Activated CD8-positive, alpha-beta memory T cell treated with anti-CD3 and anti-CD28 coated beads for 1 hour (primary cell): ENCODE results near the gene RNASE3.
A peak's percentile ranks its signal among the peaks of the same experiment; 100 is the strongest.
"Not testable (repeated sequence)": the region's sequence is repeated elsewhere in the genome, so short reads cannot be mapped to it uniquely, and the experiment has no call there.

Source experiments
- DNase-seq, 2 donors: peaks; one replicate each; pipeline ENCODE4 v3.0.0-alpha.2; 2020; ENCODE audit warnings: low read depth in 1 of 2; ENCODE audit errors: extremely low read depth in 1 of 2

RNASE3 gene

DNA sequence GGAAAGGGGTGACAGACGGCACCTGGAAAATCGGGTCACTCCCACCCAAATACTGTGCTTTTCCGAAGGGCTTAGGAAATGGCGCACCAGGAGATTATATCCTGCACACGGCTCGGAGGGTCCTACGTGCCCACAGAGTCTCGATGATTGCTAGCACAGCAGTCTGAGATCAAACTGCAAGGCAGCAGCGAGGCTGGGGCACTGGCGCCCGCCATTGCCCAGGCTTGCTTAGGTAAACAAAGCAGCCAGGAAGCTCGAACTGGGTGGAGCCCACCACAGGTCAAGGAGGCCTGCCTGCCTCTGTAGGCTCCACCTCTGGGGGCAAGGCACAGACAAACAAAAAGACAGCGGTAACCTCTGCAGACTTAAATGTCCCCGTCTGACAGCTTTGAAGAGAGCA is 19.6 kb downstream of the RNASE3 start:
- DNase-seq = not testable (repeated sequence)

DNA sequence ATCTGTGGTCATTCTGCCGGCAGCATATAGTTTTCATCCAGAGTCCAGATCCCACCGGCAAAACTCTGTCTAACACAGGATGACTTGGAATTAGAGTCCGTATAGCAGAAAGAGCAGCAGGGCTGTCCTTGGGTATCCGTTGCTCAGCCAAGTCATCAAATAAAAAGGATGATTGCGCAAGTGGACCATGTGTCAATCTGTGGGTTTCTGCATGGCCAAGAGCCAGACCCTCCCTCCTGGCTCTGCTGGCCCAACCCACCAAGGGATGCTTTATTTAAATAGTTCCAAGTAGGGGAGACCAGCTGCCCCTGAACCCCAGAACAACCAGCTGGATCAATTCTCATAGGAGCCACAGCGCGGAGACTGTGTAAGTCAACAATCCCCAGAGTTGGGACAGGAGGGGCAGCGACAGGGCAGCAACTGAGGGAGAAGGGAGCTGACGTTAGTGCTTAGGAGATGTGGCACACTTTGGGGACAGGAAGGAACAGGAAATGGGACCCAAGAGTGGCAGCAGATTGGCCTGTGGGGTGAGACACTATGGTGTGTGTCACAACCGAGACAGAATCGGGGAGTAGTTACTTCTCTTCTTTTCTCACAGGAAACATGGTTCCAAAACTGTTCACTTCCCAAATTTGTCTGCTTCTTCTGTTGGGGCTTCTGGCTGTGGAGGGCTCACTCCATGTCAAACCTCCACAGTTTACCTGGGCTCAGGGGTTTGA is 28.0 kb downstream of the RNASE3 start:
- not testable (repeated sequence) for DNase-seq

DNA sequence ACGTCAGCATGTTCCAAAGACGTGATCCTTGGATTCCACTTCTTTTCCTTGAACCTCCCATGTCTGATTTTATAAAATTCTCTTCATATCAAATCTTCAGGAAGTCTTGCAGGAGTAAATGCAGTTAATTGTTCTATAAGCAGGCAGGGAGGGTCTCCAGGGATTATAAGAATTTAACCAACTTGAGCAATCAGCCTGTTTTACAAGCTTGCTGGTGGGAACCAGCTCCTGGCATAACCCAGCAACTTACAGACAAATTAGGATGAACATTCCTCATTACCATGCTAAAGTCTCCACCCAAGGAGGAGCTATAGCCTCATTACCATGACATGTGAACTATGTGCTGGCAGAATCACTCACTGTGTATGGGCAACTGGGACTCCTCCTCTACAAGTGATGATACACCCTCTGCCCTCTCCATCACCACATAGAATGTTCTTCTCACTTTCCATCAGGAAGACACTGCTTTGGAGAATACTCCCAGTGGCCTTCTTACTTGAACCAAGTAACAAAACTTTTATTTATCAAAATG is 32.6 kb downstream of the RNASE3 start:
- DNase-seq = not testable (repeated sequence)

GRCh38 chr14:20934148-20934762 is 43.1 kb downstream of the RNASE3 start:
- DNase-seq = peak in 1 of 2 donors; percentile 22

GRCh38 chr14:20935303-20935984 is 44.3 kb downstream of the RNASE3 start:
- DNase-seq = no peak
